ENCODE results near the gene PHACTR3. TPM values are rescaled to one million over a fixed set of nuclear protein-coding genes. Genes with fewer than 3 reads are reported as not detected.

The PHACTR3 gene
- polyA plus RNA-seq, 1 donor (not counting 4 experiments of a cell fraction or from before 2014, with no cell fraction given): 2.6 TPM

GRCh38 chr20:59703046-59703445, 98.7 kb downstream of the PHACTR3 start:
- dilution Hi-C loops (cut with MboI; ENCODE audit: extremely low pct_ligation_motif_present, low sequenced_read_pairs): no loop called here
- FAIRE-seq (no peak), DNase-seq (ENCODE audit: low read depth, low spot score) (no peak)
- H3K4me3 ChIP-seq (ENCODE audit: control insufficient read depth in 2 of 3, extremely low read depth in 1 of 3, insufficient read depth in 2 of 3, low read depth in 1 of 3, low read length in 3 of 3): no peak overlapping the region
- no peaks in the 10 kb centered on the region for H4K20me1 ChIP-seq (ENCODE audit: control insufficient read depth, extremely low read depth, insufficient read depth, low read length)
- H3K9ac ChIP-seq (ENCODE audit: control insufficient read depth, extremely low read depth, insufficient read depth, low read length): no peak overlapping the region
- H3K36me3 ChIP-seq (ENCODE audit: control insufficient read depth in 2 of 2, extremely low read depth in 1 of 2, insufficient read depth in 2 of 2, low read length in 2 of 2): no peaks in the 10 kb centered on the region
- no peak overlapping the region for H2AFZ ChIP-seq (ENCODE audit: control insufficient read depth, low read length)
- H3K4me1 ChIP-seq (ENCODE audit: control insufficient read depth, extremely low read depth, insufficient read depth, low read length): no peaks in the 10 kb centered on the region
- no peak overlapping the region for H3K27ac ChIP-seq (ENCODE audit: control insufficient read depth, insufficient read depth, low read length)
- H3K4me2 ChIP-seq (ENCODE audit: control insufficient read depth, extremely low read depth, insufficient read depth, low read depth, low read length): no peak overlapping the region
- H3K9me3 ChIP-seq (ENCODE audit: control insufficient read depth, low read depth, low read length): no peaks in the 10 kb centered on the region
- H3K27me3 ChIP-seq (ENCODE audit: control insufficient read depth, extremely low read depth, insufficient read depth, low read length): no peaks in the 10 kb centered on the region
- H3K9me1 ChIP-seq (ENCODE audit: control insufficient read depth, extremely low read depth, insufficient read depth, low read length): no peaks in the 10 kb centered on the region
- no peaks in the 10 kb centered on the region for H3K79me2 ChIP-seq (ENCODE audit: control insufficient read depth, insufficient read depth, low read length)
- TF ChIP-seq EZH2 (IDR thresholded peaks at IDR 0.05; ENCODE audit: low read length) (no peak), CTCF (optimal IDR thresholded peaks at IDR 0.05 in 1 of 3, IDR thresholded peaks at IDR 0.05 in 1 of 3, conservative IDR thresholded peaks at IDR 0.05 in 1 of 3; ENCODE audit: extremely low read depth in 1 of 3, insufficient read depth in 2 of 3, low read length in 3 of 3) (no peak)

GRCh38 chr20:59705651-59706399, 101.5 kb downstream of the PHACTR3 start:
- no peaks in the 10 kb centered on the region for H3K27me3 ChIP-seq (ENCODE audit: control insufficient read depth, extremely low read depth, insufficient read depth, low read length)
- no peaks in the 10 kb centered on the region for H3K4me1 ChIP-seq (ENCODE audit: control insufficient read depth, extremely low read depth, insufficient read depth, low read length)
- no peak for FAIRE-seq
- no peak overlapping the region for H3K9ac ChIP-seq (ENCODE audit: control insufficient read depth, extremely low read depth, insufficient read depth, low read length)
- H3K27ac ChIP-seq (ENCODE audit: control insufficient read depth, insufficient read depth, low read length): no peak overlapping the region
- H3K36me3 ChIP-seq (ENCODE audit: control insufficient read depth in 2 of 2, extremely low read depth in 1 of 2, insufficient read depth in 2 of 2, low read length in 2 of 2): no peaks in the 10 kb centered on the region
- dilution Hi-C loops (cut with MboI; ENCODE audit: extremely low pct_ligation_motif_present, low sequenced_read_pairs): no loop called here
- no peaks in the 10 kb centered on the region for H3K9me1 ChIP-seq (ENCODE audit: control insufficient read depth, extremely low read depth, insufficient read depth, low read length)
- no peak overlapping the region for H2AFZ ChIP-seq (ENCODE audit: control insufficient read depth, low read length)
- no peaks in the 10 kb centered on the region for H4K20me1 ChIP-seq (ENCODE audit: control insufficient read depth, extremely low read depth, insufficient read depth, low read length)
- DNase-seq (ENCODE audit: low read depth, low spot score): no peak
- TF ChIP-seq CTCF (optimal IDR thresholded peaks at IDR 0.05 in 1 of 3, IDR thresholded peaks at IDR 0.05 in 1 of 3, conservative IDR thresholded peaks at IDR 0.05 in 1 of 3; ENCODE audit: extremely low read depth in 1 of 3, insufficient read depth in 2 of 3, low read length in 3 of 3): peak in 1 of 3 experiments; percentile 5
- no peak for TF ChIP-seq EZH2 (IDR thresholded peaks at IDR 0.05; ENCODE audit: low read length)
- H3K4me3 ChIP-seq (ENCODE audit: control insufficient read depth in 2 of 3, extremely low read depth in 1 of 3, insufficient read depth in 2 of 3, low read depth in 1 of 3, low read length in 3 of 3): no peak overlapping the region
- H3K4me2 ChIP-seq (ENCODE audit: control insufficient read depth, extremely low read depth, insufficient read depth, low read depth, low read length): no peak overlapping the region
- H3K9me3 ChIP-seq (ENCODE audit: control insufficient read depth, low read depth, low read length): no peaks in the 10 kb centered on the region
- no peaks in the 10 kb centered on the region for H3K79me2 ChIP-seq (ENCODE audit: control insufficient read depth, insufficient read depth, low read length)
